ENCODE data around the gene CACNB2. TPM values are rescaled to one million over a fixed set of nuclear protein-coding genes. Genes with fewer than 3 reads are reported as not detected.

The CACNB2 gene
- total and polyA plus RNA-seq, 8 donors: 4.9 to 11.1 (median 7.3) TPM

GRCh38 chr10:18134921-18135320 lies 5.3 kb upstream of the CACNB2 start:
- intact Hi-C loops (cut with DNase I): no loop called here

GRCh38 chr10:18136073-18136791 lies 4.0 kb upstream of the CACNB2 start:
- no peak for ATAC-seq
- Histone ChIP-seq H3K9me3 (no peaks in the 10 kb centered on the region), H3K4me3 (no peak overlapping the region), H3K36me3 (no peaks in the 10 kb centered on the region), H3K27ac (no peak overlapping the region), H3K27me3 (no peaks in the 10 kb centered on the region), H3K4me1 (peaks cover 0 to 5% (median 3%) of the 10 kb centered on the region in 3 donors)
- FAIRE-seq: no peak
- WGBS, 2 donors: 68 to 71% methylated on average over 8 of the region's 8 CpGs
- intact Hi-C loops (cut with DNase I): no loop called here
- no peak for DNase-seq
- TF ChIP-seq CTCF (IDR thresholded peaks at IDR 0.05): no peak

More at GRCh38 chr10:18134921-18135320, 5.3 kb upstream of the CACNB2 start:
- TF ChIP-seq CTCF (IDR thresholded peaks at IDR 0.05): no peak
- Histone ChIP-seq H3K27ac (no peak overlapping the region), H3K27me3 (no peaks in the 10 kb centered on the region), H3K4me1 (peaks cover 0 to 4% (median 3%) of the 10 kb centered on the region in 3 donors), H3K4me3 (no peak overlapping the region), H3K9me3 (no peaks in the 10 kb centered on the region), H3K36me3 (no peaks in the 10 kb centered on the region)
- ATAC-seq (no peak), FAIRE-seq (no peak), DNase-seq (no peak)
- 77 to 87% methylated on average over 4 of the region's 4 CpGs for WGBS, 2 donors

- intact Hi-C loops (cut with DNase I): no loop called here
- no peak for FAIRE-seq
- peaks cover 4 to 6% (median 5%) of the 10 kb centered on the region in 3 donors for H3K4me1 ChIP-seq
- WGBS, 2 donors: 95 to 98% methylated on average over 1 of the region's 1 CpG
- no peaks in the 10 kb centered on the region for H3K27me3 ChIP-seq
- ATAC-seq: no peak
- no peak overlapping the region for H3K27ac ChIP-seq
- DNase-seq: no peak
- H3K9me3 ChIP-seq: no peaks in the 10 kb centered on the region
- no peaks in the 10 kb centered on the region for H3K36me3 ChIP-seq
- TF ChIP-seq CTCF (IDR thresholded peaks at IDR 0.05): no peak
- H3K4me3 ChIP-seq: no peak overlapping the region
These were observed 3.1 kb upstream of the CACNB2 start for GRCh38 chr10:18137111-18137510.

GRCh38 chr10:18140957-18141845 lies 977 bp downstream of the CACNB2 start:
- FAIRE-seq (no peak), DNase-seq (peak in 5 of 6 donors; percentile 24 to 57 (median 27)), ATAC-seq (peak; percentile 32 to 59 (median 48))
- Histone ChIP-seq H3K4me3 (peak overlapping the region; percentile 40 to 71 (median 62)), H3K36me3 (no peaks in the 10 kb centered on the region), H3K4me1 (peaks cover 5 to 9% (median 8%) of the 10 kb centered on the region in 3 donors), H3K27ac (peak overlapping the region; percentile 73 to 85 (median 77)), H3K27me3 (no peaks in the 10 kb centered on the region), H3K9me3 (no peaks in the 10 kb centered on the region)
- intact Hi-C loops (cut with DNase I): no loop called here
- no peak for TF ChIP-seq CTCF (IDR thresholded peaks at IDR 0.05)
- 2 to 3% methylated on average over 35 to 41 of the region's 41 CpGs for WGBS, 2 donors

Measured in pancreas (tissue), 10 donors.